Left lung (tissue), 10 donors: ENCODE data around the gene ZNF710. TPM values are rescaled to one million over a fixed set of nuclear protein-coding genes. Genes with fewer than 3 reads are reported as not detected.

Source experiments
- ATAC-seq: fragments of 200-7000 bp; cut with Tn5 transposase; one replicate; pipeline ENCODE4 v1.9.1; 2020; ENCODE audit warnings: moderate library complexity
- DNase-seq, 4 donors: peaks; one replicate each; pipeline ENCODE4 v3.0.0-alpha.2; 2013 to 2020
- H3K27ac ChIP-seq, 2 donors: fragments of 200-600 bp; sonication (generic) in 1 of 2; one replicate each; pipeline versions ENCODE4 v1.5.0 to v1.8.0; 2020 to 2021
- H3K27me3 ChIP-seq, 2 donors: fragments of 200-600 bp; sonication (generic) in 1 of 2; one replicate each; pipeline versions ENCODE4 v1.5.0 to v1.8.0; 2020 to 2021
- H3K36me3 ChIP-seq, 2 donors: fragments of 200-600 bp; sonication (generic) in 1 of 2; one replicate each; pipeline versions ENCODE4 v1.5.0 to v1.8.0; 2020 to 2021
- H3K4me1 ChIP-seq, 2 donors: fragments of 200-600 bp; one replicate each; pipeline ENCODE4 v1.8.0; 2021
- H3K4me3 ChIP-seq, 2 donors: fragments of 200-600 bp; sonication (generic) in 1 of 2; one replicate each; pipeline versions ENCODE4 v1.5.0 to v1.8.0; 2020 to 2021; ENCODE audit warnings: mild to moderate bottlenecking in 1 of 2
- H3K9me3 ChIP-seq, 2 donors: fragments of 200-600 bp; sonication (generic) in 1 of 2; one replicate each; pipeline versions ENCODE4 v1.5.0 to v1.8.0; 2020 to 2021
- CTCF ChIP-seq, 2 donors: fragments of 200-600 bp; sonication (generic) in 1 of 2; IDR thresholded peaks; one replicate each; pipeline versions ENCODE4 v1.5.0 to v1.8.0; 2021; ENCODE audit warnings: antibody characterized with exemption in 2 of 2
- intact Hi-C, 2 donors: fragments of 100-400 bp; cut with DNase I; formaldehyde crosslinking; loops; one replicate each; pipeline versions ENCODE4 v1.11.2 to v1.14.2; 2022
- polyA plus RNA-seq, 6 donors: library from polyadenylated mRNA; unstranded; fragments of 120-200 nt; gene quantifications; one replicate each; pipeline ENCODE4 v1.2.1, GENCODE V29; 2013; ENCODE audit not compliant: insufficient read length in 6 of 6
- total RNA-seq, 2 donors: library from RNA; stranded (reverse); fragmentation: NEBNext Ultra II Directional; extraction: Animal tissue kit (Norgen Biotek cat#: 25700); gene quantifications; one replicate each; pipeline ENCODE4 v1.2.1, GENCODE V29; 2021
- donor health status: DM: no; HTN: yes; CAD: no.
- donor health status: DM: no; HTN: no; CAD: no.

ZNF710 gene
- total and polyA plus RNA-seq, 8 donors, result 27.9 to 53.7 (median 39.9) TPM

GRCh38 chr15:90015749-90016148 lies 14.6 kb downstream of the ZNF710 start:
- TF ChIP-seq CTCF (IDR thresholded peaks at IDR 0.05), result no peak
- ATAC-seq (peak; percentile 23), DNase-seq (peak in 1 of 4 donors; percentile 15)
- no peak overlapping the region for H3K4me3 ChIP-seq
- H3K9me3 ChIP-seq, result peaks cover 0 to 13% of the 10 kb centered on the region in 2 donors
- peak overlapping the region in 1 of 2 donors; percentile 23 for H3K27ac ChIP-seq
- H3K27me3 ChIP-seq, result no peaks in the 10 kb centered on the region
- peaks cover 0 to 84% of the 10 kb centered on the region in 2 donors for H3K4me1 ChIP-seq
- intact Hi-C loops, result no loop called here
- H3K36me3 ChIP-seq, result peaks cover 0 to 10% of the 10 kb centered on the region in 2 donors

GRCh38 chr15:90016721-90017120 lies 15.6 kb downstream of the ZNF710 start:
- H3K27me3 ChIP-seq, result no peaks in the 10 kb centered on the region
- TF ChIP-seq CTCF (IDR thresholded peaks at IDR 0.05), result no peak
- ATAC-seq (no peak), DNase-seq (peak in 1 of 4 donors; percentile 9)
- H3K9me3 ChIP-seq, result peaks cover 0 to 4% of the 10 kb centered on the region in 2 donors
- no peak overlapping the region for H3K4me3 ChIP-seq
- H3K27ac ChIP-seq, result no peak overlapping the region
- peaks cover 0 to 4% of the 10 kb centered on the region in 2 donors for H3K36me3 ChIP-seq
- H3K4me1 ChIP-seq, result peaks cover 0 to 94% of the 10 kb centered on the region in 2 donors
- intact Hi-C loops, result no loop called here

- no peaks in the 10 kb centered on the region for H3K9me3 ChIP-seq
- no peaks in the 10 kb centered on the region for H3K27me3 ChIP-seq
- H3K4me3 ChIP-seq, result no peak overlapping the region
- ATAC-seq (no peak), DNase-seq (peak in 1 of 4 donors; percentile 28)
- H3K27ac ChIP-seq, result peak overlapping the region; percentile 64 to 93
- no peak for TF ChIP-seq CTCF (IDR thresholded peaks at IDR 0.05)
- H3K36me3 ChIP-seq, result no peaks in the 10 kb centered on the region
- peaks cover 0 to 95% of the 10 kb centered on the region in 2 donors for H3K4me1 ChIP-seq
- intact Hi-C loops, result no loop called here
Observed at GRCh38 chr15:90018216-90018831, 17.2 kb downstream of the ZNF710 start.

GRCh38 chr15:90019611-90020010 lies 18.5 kb downstream of the ZNF710 start:
- Histone ChIP-seq H3K36me3 (no peaks in the 10 kb centered on the region), H3K27ac (peak overlapping the region; percentile 64 to 93), H3K4me3 (no peak overlapping the region), H3K4me1 (peaks cover 0 to 97% of the 10 kb centered on the region in 2 donors), H3K9me3 (no peaks in the 10 kb centered on the region), H3K27me3 (no peaks in the 10 kb centered on the region)
- DNase-seq (peak in 1 of 4 donors; percentile 18), ATAC-seq (no peak)
- intact Hi-C loops, result no loop called here
- TF ChIP-seq CTCF (IDR thresholded peaks at IDR 0.05), result no peak

- peak; percentile 69 for ATAC-seq
Observed at GRCh38 chr15:90020021-90020735, 19.1 kb downstream of the ZNF710 start.

More at GRCh38 chr15:90020021-90020735, 19.1 kb downstream of the ZNF710 start:
- TF ChIP-seq CTCF (IDR thresholded peaks at IDR 0.05), result no peak
- DNase-seq, result peak in 2 of 4 donors; percentile 77 to 80
- peak overlapping the region; percentile 64 to 93 for H3K27ac ChIP-seq
- H3K4me3 ChIP-seq, result peak overlapping the region in 1 of 2 donors; percentile 26
- intact Hi-C loops, result no loop called here
- H3K27me3 ChIP-seq, result no peaks in the 10 kb centered on the region
- H3K9me3 ChIP-seq, result no peaks in the 10 kb centered on the region
- peaks cover 0 to 97% of the 10 kb centered on the region in 2 donors for H3K4me1 ChIP-seq
- no peaks in the 10 kb centered on the region for H3K36me3 ChIP-seq
